GM18520 (cell line): Measurements from ENCODE around the gene SCFD2.
"Not testable (repeated sequence)": the region's sequence is repeated elsewhere in the genome, so short reads cannot be mapped to it uniquely, and the experiment has no call there.

ENCODE experiments used
- ATAC-seq: cut with Tn5 transposase; IDR thresholded peaks from one replicate; pipeline ENCODE4 v1.9.1; 2021; ENCODE audit not compliant: unreplicated experiment

SCFD2 gene

GRCh38 chr4:52841682-52842456, 524.0 kb downstream of the SCFD2 start:
- ATAC-seq: no peak

GRCh38 chr4:52840531-52841370, 525.1 kb downstream of the SCFD2 start:
- no peak for ATAC-seq

GRCh38 chr4:52838729-52839586, 526.9 kb downstream of the SCFD2 start:
- ATAC-seq: no peak

GRCh38 chr4:52837716-52838558, 527.9 kb downstream of the SCFD2 start:
- no peak for ATAC-seq

DNA sequence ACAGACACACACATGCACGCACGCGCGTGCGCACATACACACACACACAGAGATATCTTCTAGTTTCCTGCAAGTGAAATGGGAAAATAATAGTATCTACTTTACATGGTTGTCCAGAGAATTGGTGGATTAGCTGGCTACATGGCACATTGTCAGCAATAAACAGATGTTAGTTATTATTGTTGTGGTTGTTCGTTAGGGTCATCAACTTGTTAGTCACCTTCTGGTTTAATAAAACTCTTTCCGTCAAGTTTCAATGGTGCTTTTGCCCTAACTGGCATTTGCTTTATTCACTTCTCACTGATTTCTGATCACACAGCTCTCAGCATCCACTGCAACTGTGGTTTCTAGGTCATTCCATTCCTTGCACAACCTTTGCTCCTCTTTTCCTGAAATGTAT, 529.2 kb downstream of the SCFD2 start:
- no peak for ATAC-seq

- ATAC-seq: no peak
Observed at GRCh38 chr4:52836120-52836519, 529.7 kb downstream of the SCFD2 start.

DNA sequence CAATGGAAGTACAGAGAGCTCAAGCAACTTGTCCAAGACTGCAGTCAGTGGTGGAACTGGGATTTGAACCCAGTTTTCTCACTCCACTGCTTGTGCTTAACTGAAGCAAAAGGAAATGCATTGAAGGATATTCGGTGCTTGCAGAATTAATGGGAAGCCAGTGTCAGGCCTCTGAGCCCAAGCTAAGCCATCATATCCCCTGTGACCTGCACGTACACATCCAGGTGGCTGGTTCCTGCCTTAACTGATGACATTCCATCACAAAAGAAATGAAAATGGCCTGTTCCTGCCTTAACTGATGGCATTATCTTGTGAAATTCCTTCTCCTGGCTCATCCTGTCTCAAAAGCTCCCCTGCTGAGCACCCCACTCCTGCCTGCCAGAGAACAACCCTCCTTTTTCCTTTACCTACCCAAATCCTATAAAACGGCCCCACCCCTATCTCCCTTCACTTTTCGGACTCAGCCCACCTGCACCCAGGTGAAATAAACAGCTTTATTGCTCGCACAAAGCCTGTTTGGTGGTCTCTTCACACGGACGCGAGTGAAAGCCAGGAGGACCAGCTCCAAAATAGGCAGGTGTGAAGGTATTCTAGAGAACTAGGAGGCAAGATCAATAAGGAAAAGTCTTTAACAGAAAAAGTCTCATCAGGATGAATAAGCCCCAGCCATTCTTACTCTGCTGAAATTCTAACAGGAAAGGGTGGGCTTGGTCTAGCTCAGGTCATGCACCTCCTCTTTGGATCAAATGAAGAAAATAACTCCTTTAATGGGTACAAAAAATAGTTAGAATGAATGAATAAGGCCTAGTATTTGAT, 531.0 kb downstream of the SCFD2 start:
- ATAC-seq: not testable (repeated sequence)

GRCh38 chr4:52833941-52834525, 531.8 kb downstream of the SCFD2 start:
- ATAC-seq: no peak

DNA sequence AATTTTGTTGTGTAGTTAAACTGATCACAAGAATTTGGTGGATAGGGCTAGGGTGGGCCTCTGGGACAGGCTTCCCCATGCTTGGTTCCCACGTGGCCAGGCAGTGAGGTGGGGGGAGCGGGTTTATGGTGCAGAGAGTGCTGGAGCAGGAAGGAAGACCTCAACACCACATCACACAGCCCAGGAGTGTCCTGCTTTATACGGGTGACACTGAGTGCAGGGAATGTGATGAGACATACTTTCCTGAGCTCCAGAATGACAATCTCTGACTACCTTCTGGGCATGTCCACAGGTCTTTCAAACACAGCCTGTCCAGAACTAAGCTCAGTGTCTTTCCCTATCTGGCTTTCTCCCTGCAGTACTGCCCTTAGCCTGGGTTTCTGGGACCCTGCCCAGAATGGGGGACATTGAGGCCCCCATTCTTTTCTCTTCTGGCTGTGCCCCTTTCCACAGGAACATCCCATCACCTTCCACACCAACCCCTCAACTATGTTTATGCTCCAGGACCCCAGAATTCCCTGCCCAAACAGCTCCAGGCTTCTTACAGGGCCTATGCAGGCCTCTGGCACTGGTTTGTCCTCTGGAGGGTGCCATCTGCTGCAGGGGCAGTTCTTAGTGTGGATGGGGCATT, 540.3 kb downstream of the SCFD2 start:
- ATAC-seq: no peak

DNA sequence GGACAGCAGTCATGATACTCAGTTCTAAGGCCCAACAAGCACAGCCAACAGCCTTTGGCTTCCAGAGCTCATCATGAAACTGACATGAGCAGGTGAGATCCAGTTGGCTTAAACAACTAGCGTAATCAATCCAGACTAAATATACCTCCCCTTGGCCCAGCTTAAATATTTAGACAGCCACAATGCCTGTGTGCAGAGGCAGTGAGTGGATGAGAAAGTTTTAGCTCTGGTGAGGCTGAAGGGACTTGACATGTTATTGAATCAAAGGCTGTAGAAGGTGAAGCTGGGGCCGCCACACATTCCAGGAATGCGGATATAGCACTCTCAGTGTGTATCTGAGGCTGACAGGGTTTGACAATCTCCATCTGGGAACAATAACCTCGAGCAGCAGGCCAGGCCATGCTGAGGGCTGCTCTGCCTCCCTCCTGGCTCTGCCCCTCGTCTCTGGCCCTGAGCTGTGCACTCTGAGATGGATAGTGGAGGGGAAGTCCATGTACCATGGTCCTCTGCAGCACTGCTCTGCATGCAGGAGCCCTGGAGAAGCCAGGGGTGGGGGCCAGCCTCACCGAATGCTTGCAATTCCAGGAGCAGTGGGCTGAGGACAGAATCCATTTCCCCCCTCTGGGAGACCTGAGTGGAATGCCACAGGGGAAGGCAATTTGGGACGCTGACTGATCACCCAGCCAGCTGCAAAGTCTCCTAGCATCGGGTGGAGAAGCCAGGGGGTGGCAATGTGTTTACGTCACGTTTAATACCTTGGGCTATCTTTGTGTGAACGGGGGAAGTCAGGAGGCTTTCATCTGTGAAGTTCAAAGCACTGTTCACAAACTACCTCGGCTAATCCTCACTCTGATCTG, 541.0 kb downstream of the SCFD2 start:
- ATAC-seq: no peak

GRCh38 chr4:52824270-52824602, 541.6 kb downstream of the SCFD2 start:
- ATAC-seq: no peak

DNA sequence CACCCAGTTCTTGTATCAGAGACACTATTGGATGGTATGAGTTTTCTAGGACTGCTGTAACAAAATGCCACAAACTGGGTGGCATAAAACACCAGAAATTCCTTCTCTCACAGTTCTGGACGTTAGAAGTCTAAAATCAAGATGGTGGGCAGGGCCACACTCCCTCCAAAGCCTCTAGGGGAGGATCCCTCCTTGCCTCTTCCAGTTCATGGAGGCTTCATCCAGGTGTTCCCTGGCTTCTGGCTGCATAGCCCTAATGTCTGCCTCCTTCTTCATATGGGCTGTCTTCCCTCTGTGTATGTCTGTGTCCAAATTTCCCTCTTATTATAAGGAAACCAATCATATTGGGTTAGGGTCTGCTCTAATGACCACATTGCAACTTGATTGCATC, 542.2 kb downstream of the SCFD2 start:
- no peak for ATAC-seq
